GM15510 (cell line): ENCODE data around the gene STEAP3.

Experiments
- POLR2A ChIP-seq: IDR thresholded peaks from 3 replicates; pipeline ENCODE4 v1.6.1; 2011; ENCODE audit warnings: borderline replicate concordance; ENCODE audit not compliant: insufficient read length; ENCODE audit errors: extremely low read depth

The STEAP3 gene

DNA sequence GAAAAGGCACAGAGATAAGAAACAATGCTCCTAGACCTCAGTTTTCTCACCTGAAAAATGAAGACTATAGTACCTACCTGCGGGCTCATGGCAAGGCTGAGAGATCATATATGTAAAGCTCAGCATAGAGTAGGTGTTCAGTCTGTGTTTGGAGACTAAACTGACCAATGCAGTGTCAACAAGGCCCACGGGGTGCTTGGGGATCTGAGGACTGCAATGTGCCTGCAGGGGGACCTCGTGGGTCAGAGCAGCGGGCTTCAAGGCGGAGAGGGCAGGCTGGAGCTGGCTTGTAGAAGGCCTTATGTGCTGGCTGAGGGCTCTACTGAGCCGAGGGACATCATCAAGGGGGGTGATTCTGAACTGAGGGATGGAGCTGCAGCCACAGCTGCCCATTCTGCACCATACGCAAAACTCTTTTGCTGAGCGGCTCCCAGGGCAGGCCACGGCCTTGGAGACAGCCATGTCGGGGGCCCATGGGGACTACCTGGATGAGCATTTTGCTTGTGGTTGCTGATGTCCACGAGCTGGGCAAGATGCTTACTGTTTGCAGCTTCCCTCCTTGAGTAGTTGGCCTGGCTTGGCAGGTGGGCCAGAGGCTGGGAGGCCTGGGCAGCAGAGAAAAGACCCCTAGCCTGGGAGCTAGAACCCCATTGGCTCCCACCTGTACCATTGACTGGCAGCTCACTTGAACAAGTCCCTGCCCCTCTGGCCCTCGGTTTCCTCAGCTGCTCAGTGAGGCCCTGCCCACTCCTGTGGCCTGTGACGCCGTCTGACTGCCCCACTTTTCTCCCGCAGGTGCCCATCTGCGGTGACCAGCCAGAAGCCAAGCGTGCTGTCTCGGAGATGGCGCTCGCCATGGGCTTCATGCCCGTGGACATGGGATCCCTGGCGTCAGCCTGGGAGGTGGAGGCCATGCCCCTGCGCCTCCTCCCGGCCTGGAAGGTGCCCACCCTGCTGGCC lies 23.5 kb downstream of the STEAP3 start:
- TF ChIP-seq POLR2A: no peak

DNA sequence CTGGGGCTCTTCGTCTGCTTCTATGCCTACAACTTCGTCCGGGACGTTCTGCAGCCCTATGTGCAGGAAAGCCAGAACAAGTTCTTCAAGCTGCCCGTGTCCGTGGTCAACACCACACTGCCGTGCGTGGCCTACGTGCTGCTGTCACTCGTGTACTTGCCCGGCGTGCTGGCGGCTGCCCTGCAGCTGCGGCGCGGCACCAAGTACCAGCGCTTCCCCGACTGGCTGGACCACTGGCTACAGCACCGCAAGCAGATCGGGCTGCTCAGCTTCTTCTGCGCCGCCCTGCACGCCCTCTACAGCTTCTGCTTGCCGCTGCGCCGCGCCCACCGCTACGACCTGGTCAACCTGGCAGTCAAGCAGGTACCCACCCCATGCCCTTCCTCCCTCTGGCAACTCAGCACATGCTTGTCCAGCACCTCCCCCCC lies 24.2 kb downstream of the STEAP3 start:
- no peak for TF ChIP-seq POLR2A

GRCh38 chr2:119248311-119248710 lies 24.7 kb downstream of the STEAP3 start:
- TF ChIP-seq POLR2A: no peak

DNA sequence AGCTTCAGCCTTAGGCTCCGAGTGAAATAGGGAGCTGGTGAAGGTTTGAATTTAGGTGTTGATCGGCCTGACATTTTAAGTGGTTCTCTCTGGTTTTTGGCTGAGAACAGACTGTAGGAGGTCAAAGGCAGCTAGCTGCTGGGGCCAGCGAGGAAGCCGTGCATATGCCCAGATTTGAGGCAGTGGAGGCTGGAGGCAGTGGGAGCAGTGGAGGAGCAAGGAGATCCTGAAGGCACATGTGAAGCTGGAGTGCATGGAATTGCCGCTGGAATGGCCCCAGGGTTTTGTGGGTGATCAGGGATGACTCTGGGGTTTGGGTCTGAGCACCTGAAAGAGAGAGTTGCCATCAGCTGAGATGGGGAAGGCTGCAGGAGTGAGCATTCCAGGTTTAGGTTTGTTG lies 25.1 kb downstream of the STEAP3 start:
- TF ChIP-seq POLR2A: no peak

- no peak for TF ChIP-seq POLR2A
Measured at GRCh38 chr2:119249311-119249710, 25.7 kb downstream of the STEAP3 start.

- no peak for TF ChIP-seq POLR2A
Measured at GRCh38 chr2:119249855-119250717, 26.5 kb downstream of the STEAP3 start.

GRCh38 chr2:119250718-119251290 lies 27.2 kb downstream of the STEAP3 start:
- no peak for TF ChIP-seq POLR2A

GRCh38 chr2:119251652-119252051 lies 28.0 kb downstream of the STEAP3 start:
- no peak for TF ChIP-seq POLR2A

- no peak for TF ChIP-seq POLR2A
Measured at GRCh38 chr2:119252186-119253113, 28.8 kb downstream of the STEAP3 start.

GRCh38 chr2:119253114-119253702 lies 29.6 kb downstream of the STEAP3 start:
- no peak for TF ChIP-seq POLR2A

- TF ChIP-seq POLR2A: no peak
Measured at GRCh38 chr2:119253760-119254600, 30.3 kb downstream of the STEAP3 start.

- no peak for TF ChIP-seq POLR2A
Measured at GRCh38 chr2:119254601-119255080, 31.0 kb downstream of the STEAP3 start.
